Measurements from ENCODE around the gene ZBTB16.

DNA sequence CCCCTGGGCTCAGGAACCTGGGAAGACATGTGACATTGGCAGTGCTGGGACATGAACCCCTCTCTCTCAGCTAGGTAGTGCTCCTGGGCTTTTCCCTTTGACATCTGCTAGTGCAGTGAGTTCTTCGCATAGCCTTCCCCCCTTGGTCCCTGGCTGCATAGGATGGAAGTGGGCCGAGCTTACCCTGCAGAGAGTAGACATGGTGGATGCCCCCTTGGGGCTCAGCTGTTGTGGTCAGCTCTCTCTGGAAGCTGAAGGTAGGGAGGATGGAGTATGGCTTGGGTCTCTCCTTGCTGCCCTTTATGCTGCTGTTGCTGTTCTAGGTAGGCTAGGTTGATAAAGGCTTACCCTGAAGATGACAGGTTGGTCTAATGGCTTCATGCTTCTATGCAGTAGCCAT is 92.1 kb downstream of the ZBTB16 start:
- no peak for TF ChIP-seq EZH2 (IDR thresholded peaks at IDR 0.05; ENCODE audit: borderline replicate concordance, low read depth, low read length, severe bottlenecking)
- TF ChIP-seq, protein P1, sequence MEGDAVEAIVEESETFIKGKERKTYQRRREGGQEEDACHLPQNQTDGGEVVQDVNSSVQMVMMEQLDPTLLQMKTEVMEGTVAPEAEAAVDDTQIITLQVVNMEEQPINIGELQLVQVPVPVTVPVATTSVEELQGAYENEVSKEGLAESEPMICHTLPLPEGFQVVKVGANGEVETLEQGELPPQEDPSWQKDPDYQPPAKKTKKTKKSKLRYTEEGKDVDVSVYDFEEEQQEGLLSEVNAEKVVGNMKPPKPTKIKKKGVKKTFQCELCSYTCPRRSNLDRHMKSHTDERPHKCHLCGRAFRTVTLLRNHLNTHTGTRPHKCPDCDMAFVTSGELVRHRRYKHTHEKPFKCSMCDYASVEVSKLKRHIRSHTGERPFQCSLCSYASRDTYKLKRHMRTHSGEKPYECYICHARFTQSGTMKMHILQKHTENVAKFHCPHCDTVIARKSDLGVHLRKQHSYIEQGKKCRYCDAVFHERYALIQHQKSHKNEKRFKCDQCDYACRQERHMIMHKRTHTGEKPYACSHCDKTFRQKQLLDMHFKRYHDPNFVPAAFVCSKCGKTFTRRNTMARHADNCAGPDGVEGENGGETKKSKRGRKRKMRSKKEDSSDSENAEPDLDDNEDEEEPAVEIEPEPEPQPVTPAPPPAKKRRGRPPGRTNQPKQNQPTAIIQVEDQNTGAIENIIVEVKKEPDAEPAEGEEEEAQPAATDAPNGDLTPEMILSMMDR (IDR thresholded peaks at IDR 0.05; ENCODE audit: borderline replicate concordance, extremely low read depth, low read length, poor library complexity, severe bottlenecking), result no peak

Data from DND-41 (cell line).